A549 (cell line): Measurements from ENCODE around the gene BLTP2. TPM values are rescaled to one million over a fixed set of nuclear protein-coding genes. Genes with fewer than 3 reads are reported as not detected.
A peak's percentile ranks its signal among the peaks of the same experiment; 100 is the strongest.

Source experiments
- ATAC-seq, 2 experiments: fragments of 200-7000 bp in 1 of 2; fragments of >200 bp in 1 of 2; cut with Nextera tagmentation in 1 of 2; cut with Tn5 transposase in 1 of 2; 3 replicates each; pipeline versions ENCODE4 v1.8.0 to v1.9.1; 2018 to 2020; ENCODE audit warnings: mild to moderate bottlenecking in 1 of 2, moderate library complexity in 1 of 2
- CTCF ChIA-PET: fragments of 300-600 bp; sonication (Branson Sonifier 250); formaldehyde crosslinking; extraction: SDS; loops from one replicate; lab custom pipeline; 2021; ENCODE audit warnings: antibody characterized with exemption, inconsistent platforms; lab: Yijun Ruan, JAX
- POLR2A ChIA-PET: fragments of 350-600 bp; formaldehyde crosslinking; extraction: SDS; loops from one replicate; lab custom pipeline; 2021; ENCODE audit warnings: antibody characterized with exemption, inconsistent platforms; lab: Yijun Ruan, JAX
- DNase-seq, 2 experiments: peaks; one replicate each; pipeline versions ENCODE4 v3.0.0 to v3.0.0-alpha.2; 2011 to 2016; ENCODE audit warnings: low read depth in 1 of 2, low spot score in 1 of 2
- FAIRE-seq: peaks from 2 replicates; lab custom pipeline; 2011; peaks lifted over from hg19 to GRCh38; lab: Jason Lieb, UNC
- H3K27ac ChIP-seq, 2 experiments: fragments of >200 bp; sonication (Bioruptor Twin); formaldehyde crosslinking; 3 replicates each; pipeline ENCODE4 v1.5.1; 2016 to 2017
- H3K4me1 ChIP-seq: fragments of >200 bp; sonication (Bioruptor Twin); formaldehyde crosslinking; 3 replicates; pipeline ENCODE4 v1.6.1; 2016
- H3K4me2 ChIP-seq: fragments of >200 bp; sonication (Bioruptor Twin); formaldehyde crosslinking; 3 replicates; pipeline ENCODE4 v1.6.1; 2016
- H3K4me3 ChIP-seq: fragments of >200 bp; sonication (Bioruptor Twin); formaldehyde crosslinking; 3 replicates; pipeline ENCODE4 v1.5.1; 2016
- H3K9me3 ChIP-seq: fragments of >200 bp; sonication (Bioruptor Twin); formaldehyde crosslinking; 3 replicates; pipeline ENCODE4 v1.6.1; 2016
- CBX2 ChIP-seq: fragments of 200-600 bp; sonication (generic); IDR thresholded peaks from 2 replicates; pipeline ENCODE4 v1.6.1; 2016; ENCODE audit warnings: low read depth, mild to moderate bottlenecking, borderline replicate concordance
- CHD4 ChIP-seq: fragments of 200-600 bp; sonication (generic); IDR thresholded peaks from 2 replicates; pipeline ENCODE4 v1.6.1; 2016; ENCODE audit warnings: antibody characterized with exemption, mild to moderate bottlenecking, borderline replicate concordance
- ESRRA ChIP-seq: fragments of 150-350 bp; IDR thresholded peaks from 2 replicates; pipeline ENCODE4 v1.6.1; 2014; ENCODE audit warnings: mild to moderate bottlenecking, low read length, borderline replicate concordance
- FOSB ChIP-seq: fragments of 250-450 bp; sonication (Bioruptor Pico); IDR thresholded peaks from 2 replicates; pipeline ENCODE4 v1.5.0; 2020; ENCODE audit warnings: mild to moderate bottlenecking, moderate library complexity
- HES2 ChIP-seq: fragments of >200 bp; sonication (Bioruptor Twin); formaldehyde crosslinking; IDR thresholded peaks from 2 replicates; pipeline ENCODE4 v1.6.1; 2016
- MYC ChIP-seq: IDR thresholded peaks from 2 replicates; pipeline ENCODE4 v1.6.1; 2012; ENCODE audit warnings: mild to moderate bottlenecking, inconsistent platforms, low read length, improper control_type of control experiment, borderline replicate concordance
- RAD21 ChIP-seq, 2 experiments: fragments of >200 bp in 1 of 2; sonication (Bioruptor Twin) in 1 of 2; formaldehyde crosslinking in 1 of 2; IDR thresholded peaks in 1 of 2; conservative IDR thresholded peaks in 1 of 2; 2 replicates in 1 of 2; 3 replicates in 1 of 2; pipeline ENCODE4 v1.6.1; 2012 to 2018; ENCODE audit warnings: inconsistent platforms in 1 of 2
- SMC3 ChIP-seq: fragments of >200 bp; sonication (Bioruptor Twin); formaldehyde crosslinking; IDR thresholded peaks from 3 replicates; pipeline ENCODE4 v1.6.1; 2018; ENCODE audit warnings: inconsistent platforms
- TP53 ChIP-seq: fragments of 250-450 bp; sonication (Bioruptor Pico); IDR thresholded peaks from 2 replicates; pipeline ENCODE4 v1.5.0; 2021; ENCODE audit warnings: mild to moderate bottlenecking, moderate library complexity
- WGBS: methylation state at CpG from one replicate; pipeline ENCODE4 v1.1.6; 2017; ENCODE audit errors: missing lambda C conversion rate; 5-methylcytosine and 5-hydroxymethylcytosine counted together
- polyA plus RNA-seq, 4 experiments: library from polyadenylated mRNA; depleted of rRNA in 3 of 4; stranded (reverse); fragments of >200 nt; fragmentation: RNase III in 1 of 4; extraction: RNeasy Plus Mini Kit Qiagen cat#74134 plus additional on column Dnase treatment in 1 of 4; gene quantifications; 2 replicates in 3 of 4; 3 replicates in 1 of 4; pipeline ENCODE4 v1.2.3, GENCODE V29; 2011 to 2017
- TF ChIP-seq, protein P1 (sequence below): fragments of 250-450 bp; sonication (Bioruptor Pico); IDR thresholded peaks from 2 replicates; pipeline ENCODE4 v1.5.0; 2020; ENCODE audit warnings: low read depth, mild to moderate bottlenecking, moderate library complexity
- TF ChIP-seq, protein P2 (sequence below): fragments of 250-450 bp; sonication (Bioruptor Pico); IDR thresholded peaks from 2 replicates; pipeline ENCODE4 v1.5.0; 2021; ENCODE audit warnings: mild to moderate bottlenecking, moderate library complexity, borderline replicate concordance
- TF ChIP-seq, protein P3 (sequence below): IDR thresholded peaks from 2 replicates; pipeline ENCODE4 v1.6.1; 2012; ENCODE audit warnings: low read depth, borderline replicate concordance

The BLTP2 gene
- polyA plus RNA-seq, 2 of the 4 experiments (the other 2 are of a cell fraction): 81.1 to 150 TPM

GRCh38 chr17:28655160-28655559, 10.2 kb upstream of the BLTP2 start (continued):
- TF ChIP-seq CHD4 (no peak), RAD21 (conservative IDR thresholded peaks at IDR 0.05 in 1 of 2, IDR thresholded peaks at IDR 0.05 in 1 of 2) (no peak)
- TF ChIP-seq, protein P1, sequence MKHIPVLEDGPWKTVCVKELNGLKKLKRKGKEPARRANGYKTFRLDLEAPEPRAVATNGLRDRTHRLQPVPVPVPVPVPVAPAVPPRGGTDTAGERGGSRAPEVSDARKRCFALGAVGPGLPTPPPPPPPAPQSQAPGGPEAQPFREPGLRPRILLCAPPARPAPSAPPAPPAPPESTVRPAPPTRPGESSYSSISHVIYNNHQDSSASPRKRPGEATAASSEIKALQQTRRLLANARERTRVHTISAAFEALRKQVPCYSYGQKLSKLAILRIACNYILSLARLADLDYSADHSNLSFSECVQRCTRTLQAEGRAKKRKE: no peak
- TF ChIP-seq, protein P2, sequence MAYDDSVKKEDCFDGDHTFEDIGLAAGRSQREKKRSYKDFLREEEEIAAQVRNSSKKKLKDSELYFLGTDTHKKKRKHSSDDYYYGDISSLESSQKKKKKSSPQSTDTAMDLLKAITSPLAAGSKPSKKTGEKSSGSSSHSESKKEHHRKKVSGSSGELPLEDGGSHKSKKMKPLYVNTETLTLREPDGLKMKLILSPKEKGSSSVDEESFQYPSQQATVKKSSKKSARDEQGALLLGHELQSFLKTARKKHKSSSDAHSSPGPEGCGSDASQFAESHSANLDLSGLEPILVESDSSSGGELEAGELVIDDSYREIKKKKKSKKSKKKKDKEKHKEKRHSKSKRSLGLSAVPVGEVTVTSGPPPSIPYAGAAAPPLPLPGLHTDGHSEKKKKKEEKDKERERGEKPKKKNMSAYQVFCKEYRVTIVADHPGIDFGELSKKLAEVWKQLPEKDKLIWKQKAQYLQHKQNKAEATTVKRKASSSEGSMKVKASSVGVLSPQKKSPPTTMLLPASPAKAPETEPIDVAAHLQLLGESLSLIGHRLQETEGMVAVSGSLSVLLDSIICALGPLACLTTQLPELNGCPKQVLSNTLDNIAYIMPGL: no peak
- TF ChIP-seq, protein P3, sequence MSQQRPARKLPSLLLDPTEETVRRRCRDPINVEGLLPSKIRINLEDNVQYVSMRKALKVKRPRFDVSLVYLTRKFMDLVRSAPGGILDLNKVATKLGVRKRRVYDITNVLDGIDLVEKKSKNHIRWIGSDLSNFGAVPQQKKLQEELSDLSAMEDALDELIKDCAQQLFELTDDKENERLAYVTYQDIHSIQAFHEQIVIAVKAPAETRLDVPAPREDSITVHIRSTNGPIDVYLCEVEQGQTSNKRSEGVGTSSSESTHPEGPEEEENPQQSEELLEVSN: no peak

DNA sequence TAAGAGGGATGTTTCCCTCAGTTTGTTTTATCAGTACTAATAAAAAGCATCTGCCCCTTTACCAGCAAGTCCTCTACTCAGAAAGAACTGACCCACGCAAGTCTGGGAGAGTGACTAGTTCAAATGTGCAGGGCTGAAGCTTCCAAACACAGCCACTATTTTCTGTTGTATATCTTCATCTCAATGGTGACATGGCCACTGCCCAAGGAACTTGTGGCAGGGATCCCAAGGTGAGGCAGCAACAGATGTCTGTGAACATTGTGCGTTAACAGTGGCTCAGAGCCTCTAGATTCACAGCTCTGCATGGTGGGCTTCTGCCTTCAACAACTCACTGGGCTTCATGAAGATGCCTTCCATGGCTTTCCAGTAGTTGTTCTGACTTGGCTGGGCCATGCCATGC, 3.7 kb upstream of the BLTP2 start:
- no peak for TF ChIP-seq CBX2
- no peak for TF ChIP-seq ESRRA
- TF ChIP-seq SMC3: no peak
- Histone ChIP-seq H3K9me3 (no peaks in the 10 kb centered on the region), H3K4me1 (peaks cover 18% of the 10 kb centered on the region), H3K4me3 (no peak overlapping the region), H3K4me2 (no peak overlapping the region), H3K27ac (no peak overlapping the region)
- FAIRE-seq (no peak), DNase-seq (no peak), ATAC-seq (no peak)
- CTCF ChIA-PET: interaction anchor here (0.8 to 6.8 kb wide), 10 partner anchors 9 to 78 kb away, joined by 3 to 81 read pairs (median 4); partner anchors contain the start of genes SDF2, SUPT6H and TLCD1
- POLR2A ChIA-PET: no interaction called here
- whole genome bisulfite sequencing: 84% methylated on average over 2 of the region's 2 CpGs

DNA sequence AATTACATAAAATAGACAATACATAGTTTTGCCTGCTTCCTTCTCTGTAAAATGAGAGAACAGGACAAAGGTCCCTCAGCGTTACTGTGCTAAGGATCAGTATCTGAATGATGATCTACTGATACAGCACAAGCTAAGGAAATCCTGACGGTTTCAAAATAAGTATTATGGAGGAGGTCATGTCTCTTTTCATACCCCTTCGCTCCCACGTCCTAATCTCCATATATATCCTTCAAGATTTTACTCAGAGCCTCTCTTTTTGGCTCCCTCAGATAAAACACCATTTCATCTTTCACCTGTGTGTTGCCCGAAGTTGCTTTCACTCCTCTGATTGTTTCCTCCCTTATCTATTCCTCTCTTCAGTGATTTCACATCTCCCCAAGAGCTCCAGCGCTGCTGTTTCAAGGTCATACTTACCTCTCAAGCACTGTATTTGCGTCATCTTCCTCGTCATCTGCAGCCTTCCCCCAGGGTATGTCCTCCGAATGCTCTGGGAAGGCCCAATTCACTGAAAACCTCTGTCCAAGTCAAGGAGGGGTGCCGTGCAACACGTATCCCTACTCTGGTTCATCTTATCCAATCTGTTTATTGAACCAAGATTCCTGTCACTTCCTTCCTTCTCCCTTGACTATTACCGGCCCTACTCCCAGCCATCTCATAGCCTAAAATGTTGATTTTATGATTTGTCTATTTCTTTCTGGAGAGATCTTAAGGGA, 1.2 kb upstream of the BLTP2 start:
- ATAC-seq: no peak
- TF ChIP-seq FOSB (CRISPR knock-in tag): no peak
- H3K4me3 ChIP-seq: no peak overlapping the region
- peaks cover 32% of the 10 kb centered on the region for H3K4me1 ChIP-seq
- peak overlapping the region; percentile 97 to 99 for H3K27ac ChIP-seq
- WGBS: 66% methylated on average over 12 of the region's 12 CpGs
- peak in 1 of 2 experiments; percentile 44 for DNase-seq
- FAIRE-seq: no peak
- POLR2A ChIA-PET: interaction anchor here (0.8 to 2.6 kb wide), 8 partner anchors 14 to 79 kb away, joined by 3 to 41 read pairs (median 6); partner anchors contain the start of genes PROCA1, RPL23A, SDF2 and SUPT6H
- H3K4me2 ChIP-seq: peak overlapping the region; percentile 79
- no peaks in the 10 kb centered on the region for H3K9me3 ChIP-seq
- CTCF ChIA-PET: interaction anchor here (0.5 to 6.8 kb wide), 26 partner anchors 11 to 307 kb away, joined by 3 to 90 read pairs (median 5); partner anchors contain the start of genes NEK8, PROCA1, RPL23A and SDF2

DNA sequence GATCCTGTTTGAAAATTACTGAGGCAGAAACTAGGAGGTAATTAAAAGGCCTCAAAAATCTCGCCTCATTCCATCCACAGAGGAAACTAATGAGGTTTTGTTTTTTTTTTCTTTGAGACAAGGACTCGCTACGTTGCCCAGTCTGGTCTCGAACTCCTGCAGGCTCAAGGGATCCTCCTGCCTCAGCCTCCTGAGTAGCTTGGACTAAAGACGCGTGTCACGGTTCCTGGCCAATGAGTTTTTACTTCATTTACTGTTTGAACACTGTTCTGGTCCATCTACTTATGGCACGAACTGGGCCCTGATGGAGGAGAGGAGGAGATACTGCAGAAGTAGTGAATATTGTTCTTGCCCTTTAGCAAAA, 600 bp upstream of the BLTP2 start:
- DNase-seq: no peak
- peak overlapping the region; percentile 94 for H3K4me3 ChIP-seq
- peak overlapping the region; percentile 97 to 99 for H3K27ac ChIP-seq
- peak overlapping the region; percentile 79 for H3K4me2 ChIP-seq
- CTCF ChIA-PET: interaction anchor here (0.5 to 6.8 kb wide), 18 partner anchors 12 to 160 kb away, joined by 3 to 90 read pairs (median 13); partner anchors contain the start of genes NEK8, PROCA1, RPL23A and SDF2
- no peaks in the 10 kb centered on the region for H3K9me3 ChIP-seq
- TF ChIP-seq HES2 (no peak), TP53 (no peak), MYC (no peak)
- WGBS: 41% methylated on average over 8 of the region's 8 CpGs
- ATAC-seq: peak; percentile 2; a peak in 4 of 6 replicates
- FAIRE-seq: no peak
- POLR2A ChIA-PET: interaction anchor here (0.8 to 2.6 kb wide), 16 partner anchors 10 to 98 kb away, joined by 3 to 41 read pairs (median 6); partner anchors contain the start of genes PIGS, PROCA1, RPL23A and SDF2
- H3K4me1 ChIP-seq: peaks cover 32% of the 10 kb centered on the region
